HCT116 (cell line): ENCODE data around the gene FRMD3.

Experiments
- ATF3 ChIP-seq: IDR thresholded peaks from 2 replicates; pipeline ENCODE4 v1.6.1; 2012
- CBX3 ChIP-seq: IDR thresholded peaks from 2 replicates; pipeline ENCODE4 v1.6.1; 2012; ENCODE audit warnings: low read depth
- CEBPB ChIP-seq: IDR thresholded peaks from 2 replicates; pipeline ENCODE4 v1.6.1; 2012; ENCODE audit warnings: low read depth
- CTCF ChIP-seq, 3 experiments: fragments of 200-600 bp in 1 of 3; sonication (generic) in 1 of 3; IDR thresholded peaks in 2 of 3; conservative IDR thresholded peaks in 1 of 3; 2 replicates each; pipeline ENCODE4 v1.5.1; 2012 to 2017; ENCODE audit warnings: low read depth in 2 of 3, low read length in 2 of 3, antibody characterized with exemption in 1 of 3, borderline replicate concordance in 1 of 3, control low read depth in 1 of 3, mild to moderate bottlenecking in 1 of 3, mixed read lengths in 1 of 3, mixed run types in 1 of 3, moderate library complexity in 1 of 3; ENCODE audit not compliant: insufficient read depth in 1 of 3
- EZH2 ChIP-seq: fragments of 200-600 bp; sonication (generic); IDR thresholded peaks from 2 replicates; pipeline ENCODE4 v1.6.1; 2017; ENCODE audit warnings: antibody characterized with exemption, mixed run types
- EZH2phosphoT487 ChIP-seq: fragments of 200-600 bp; IDR thresholded peaks from 2 replicates; pipeline ENCODE4 v1.6.1; 2018; ENCODE audit warnings: antibody characterized with exemption, borderline replicate concordance
- POLR2A ChIP-seq: IDR thresholded peaks from 2 replicates; pipeline ENCODE4 v1.7.0; 2011; ENCODE audit warnings: borderline replicate concordance; ENCODE audit not compliant: insufficient read depth, insufficient read length; ENCODE audit errors: extremely low read depth
- POLR2AphosphoS5 ChIP-seq: IDR thresholded peaks from 2 replicates; pipeline ENCODE4 v1.6.1; 2011; ENCODE audit warnings: mild to moderate bottlenecking, low read depth, low read length, moderate library complexity
- SRF ChIP-seq: IDR thresholded peaks from 2 replicates; pipeline ENCODE4 v1.6.1; 2012; ENCODE audit warnings: low read depth
- ZNF274 ChIP-seq: fragments of 200-500 bp; sonication (Bioruptor generic); IDR thresholded peaks from 2 replicates; pipeline ENCODE4 v1.6.1; 2014; ENCODE audit warnings: mild to moderate bottlenecking, low read depth, low read length, inconsistent platforms

GRCh38 chr9:83451308-83451707 is 86.9 kb downstream of the FRMD3 start:
- TF ChIP-seq EZH2 (no peak), POLR2A (no peak), ZNF274 (no peak), CTCF (IDR thresholded peaks at IDR 0.05 in 2 of 3, conservative IDR thresholded peaks at IDR 0.05 in 1 of 3; ENCODE audit: borderline replicate concordance in 1 of 3, insufficient read depth in 1 of 3, low read depth in 2 of 3, low read length in 2 of 3) (no peak), CBX3 (no peak), EZH2phosphoT487 (no peak), SRF (no peak), CEBPB (no peak), POLR2AphosphoS5 (no peak), ATF3 (no peak)
